Kidney (tissue), 14 donors: ENCODE measurements around the gene CYP1A2. TPM values are rescaled to one million over a fixed set of nuclear protein-coding genes. Genes with fewer than 3 reads are reported as not detected.

Source experiments
- DNase-seq, 5 donors: peaks; one replicate each; pipeline ENCODE4 v3.0.0-alpha.2; 2013 to 2020
- FAIRE-seq: peaks from 2 replicates; lab custom pipeline; 2012; peaks lifted over from hg19 to GRCh38; lab: Jason Lieb, UNC
- H3K27ac ChIP-seq, 2 donors: one replicate each; pipeline ENCODE4 v1.7.0; 2013; ENCODE audit warnings: low read depth in 2 of 2, low read length in 2 of 2, inconsistent platforms in 1 of 2
- H3K27me3 ChIP-seq: one replicate; pipeline ENCODE4 v1.7.1; 2013; ENCODE audit warnings: low read length, inconsistent platforms; ENCODE audit not compliant: control insufficient read depth, insufficient read depth
- H3K36me3 ChIP-seq, 3 donors: one replicate each; pipeline versions ENCODE4 v1.7.0 to v1.7.1; 2013; ENCODE audit warnings: low read length in 3 of 3, control low read depth in 1 of 3, inconsistent platforms in 1 of 3; ENCODE audit not compliant: insufficient read depth in 3 of 3, control insufficient read depth in 2 of 3
- H3K4me1 ChIP-seq, 3 donors: one replicate each; pipeline versions ENCODE4 v1.7.0 to v1.7.1; 2013; ENCODE audit warnings: low read length in 3 of 3, inconsistent platforms in 1 of 3, low read depth in 1 of 3; ENCODE audit not compliant: control insufficient read depth in 2 of 3, insufficient read depth in 2 of 3
- H3K4me3 ChIP-seq, 3 donors: one replicate each; pipeline versions ENCODE4 v1.7.0 to v1.8.1; 2013; ENCODE audit warnings: low read length in 3 of 3, control low read depth in 1 of 3, inconsistent platforms in 1 of 3
- H3K9ac ChIP-seq, 3 donors: one replicate each; pipeline versions ENCODE4 v1.7.0 to v1.7.1; 2013; ENCODE audit warnings: low read length in 3 of 3, control low read depth in 1 of 3, inconsistent platforms in 1 of 3
- H3K9me3 ChIP-seq, 3 donors: one replicate each; pipeline versions ENCODE4 v1.7.0 to v1.7.1; 2013; ENCODE audit warnings: low read length in 3 of 3, control low read depth in 1 of 3, inconsistent platforms in 1 of 3; ENCODE audit not compliant: control insufficient read depth in 2 of 3, insufficient read depth in 1 of 3
- CTCF ChIP-seq: IDR thresholded peaks from 3 replicates; pipeline ENCODE4 v1.5.1; 2012; ENCODE audit warnings: mild to moderate bottlenecking, moderate library complexity, borderline replicate concordance; ENCODE audit not compliant: insufficient read depth; ENCODE audit errors: extremely low read depth
- intact Hi-C: fragments of 100-400 bp; cut with DNase I; formaldehyde crosslinking; loops from one replicate; pipeline ENCODE4 v1.11.1; 2022
- polyA plus RNA-seq: library from polyadenylated mRNA; stranded (reverse); fragments of 350-450 nt; fragmentation: Illumina TruSeq; extraction: RNeasy Lipid Tissue Mini Kit (QIAGEN cat#74804); gene quantifications from one replicate; pipeline ENCODE4 v1.2.3, GENCODE V29; 2014; ENCODE audit warnings: low read depth, low replicate concordance; ENCODE audit not compliant: insufficient read depth
- total RNA-seq: library from RNA; stranded (reverse); fragmentation: NEBNext Ultra II Directional; extraction: Animal tissue kit (Norgen Biotek cat#: 25700); gene quantifications from one replicate; pipeline ENCODE4 v1.2.1, GENCODE V29; 2021
- donor health status: control.
- donor health status: control.
- donor health status: control.
- donor health status: control.
- donor health status: control.
- donor health status: DM: yes; HTN: yes; CAD: no.
- donor health status: Normal renal cell carcinoma (clear cell type).

The CYP1A2 gene
- total and polyA plus RNA-seq, 2 donors from 2014 or later: not detected

GRCh38 chr15:74730619-74731316 is 17.9 kb upstream of the CYP1A2 start:
- H3K9ac ChIP-seq: no peak overlapping the region
- intact Hi-C loops: no loop called here
- no peak for TF ChIP-seq CTCF
- H3K27ac ChIP-seq: no peak overlapping the region
- peaks cover 9% of the 10 kb centered on the region for H3K27me3 ChIP-seq
- DNase-seq (no peak), FAIRE-seq (no peak)
- no peaks in the 10 kb centered on the region for H3K9me3 ChIP-seq
- H3K4me3 ChIP-seq: no peak overlapping the region
- H3K36me3 ChIP-seq: no peaks in the 10 kb centered on the region
- peaks cover 0 to 4% (median 0%) of the 10 kb centered on the region in 3 donors for H3K4me1 ChIP-seq

- DNase-seq (no peak), FAIRE-seq (no peak)
- intact Hi-C loops: no loop called here
- no peak for TF ChIP-seq CTCF
- H3K27ac ChIP-seq: no peak overlapping the region
- H3K4me3 ChIP-seq: no peak overlapping the region
- peaks cover under 1% of the 10 kb centered on the region for H3K27me3 ChIP-seq
- no peaks in the 10 kb centered on the region for H3K4me1 ChIP-seq
- no peaks in the 10 kb centered on the region for H3K36me3 ChIP-seq
- H3K9me3 ChIP-seq: no peaks in the 10 kb centered on the region
- no peak overlapping the region for H3K9ac ChIP-seq
Observed at GRCh38 chr15:74732846-74733245, 15.8 kb upstream of the CYP1A2 start.

GRCh38 chr15:74733269-74733668 is 15.4 kb upstream of the CYP1A2 start:
- H3K4me1 ChIP-seq: no peaks in the 10 kb centered on the region
- no peak overlapping the region for H3K9ac ChIP-seq
- no peaks in the 10 kb centered on the region for H3K27me3 ChIP-seq
- FAIRE-seq (no peak), DNase-seq (no peak)
- H3K27ac ChIP-seq: no peak overlapping the region
- no peak overlapping the region for H3K4me3 ChIP-seq
- H3K9me3 ChIP-seq: no peaks in the 10 kb centered on the region
- intact Hi-C loops: no loop called here
- no peak for TF ChIP-seq CTCF
- no peaks in the 10 kb centered on the region for H3K36me3 ChIP-seq
